ENCODE measurements around the gene OR6Q1. TPM values are rescaled to one million over a fixed set of nuclear protein-coding genes. Genes with fewer than 3 reads are reported as not detected.

Gene OR6Q1
- under 1 TPM in 1 of 2 donors, not detected in 1; 0.34 TPM for total RNA-seq

GRCh38 chr11:58030653-58031052, at the start of gene OR6Q1:
Gene OR6Q1 (plus strand): TSS chr11:58030953. CDS start chr11:58030953, 0 bp downstream.

GRCh38 chr11:58023435-58023931, 7.3 kb upstream of the OR6Q1 start, which contains the start of gene OR9Q1:
Gene OR9Q1 (plus strand): TSS chr11:58023881. CDS start chr11:58179445, 155,564 bp downstream.

Small RNAs within 50 kb of the gene (small RNA-seq; reads per million reads assigned to genes)
- gene RNU6-899P, result 0 reads per million in 2 donors

Other genes with a start within 250 kb of the OR6Q1 start
- gene OR9Q1, start 7.1 kb upstream of the OR6Q1 start, total RNA-seq, result not detected
- gene OR9I1, start 94.6 kb downstream of the OR6Q1 start, total RNA-seq, result not detected
- gene OR9Q2, start 158.1 kb downstream of the OR6Q1 start, total RNA-seq, result under 1 TPM in 1 of 2 donors, not detected in 1; 0.34 TPM
- not detected for gene OR1S2, start 173.2 kb downstream of the OR6Q1 start, total RNA-seq
- gene OR1S1, start 181.8 kb downstream of the OR6Q1 start, total RNA-seq, result under 1 TPM in 1 of 2 donors, not detected in 1; 0.69 TPM
- not detected for gene OR10Q1, start 198.0 kb downstream of the OR6Q1 start, total RNA-seq
- not detected for gene OR10W1, start 237.3 kb downstream of the OR6Q1 start, total RNA-seq